ENCODE results near the gene SPRY1.

SPRY1 gene

DNA sequence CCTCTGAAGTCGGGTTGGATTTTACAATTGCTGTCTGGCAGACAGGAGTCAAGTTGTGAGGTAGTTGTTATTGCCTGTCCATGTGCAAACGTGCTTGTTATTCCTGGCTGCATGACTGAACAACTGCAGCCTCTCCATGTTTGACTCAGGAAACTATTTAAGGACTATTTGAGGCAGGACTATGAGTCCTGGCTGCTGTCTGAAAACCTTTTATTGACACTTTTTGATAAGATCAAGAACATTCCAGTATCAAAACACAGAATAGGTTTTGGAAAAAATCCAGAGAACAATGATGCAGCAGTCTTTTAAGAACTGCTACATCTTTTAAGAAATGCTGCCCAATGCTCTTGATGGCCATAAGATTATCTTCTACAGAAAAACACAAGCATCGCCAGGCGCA lies 10.0 kb upstream of the SPRY1 start:
- no peaks in the 10 kb centered on the region for H3K36me3 Mint-ChIP-seq (ENCODE audit: insufficient read depth)
- no peak overlapping the region for H3K4me3 Mint-ChIP-seq
- H3K27ac Mint-ChIP-seq (ENCODE audit: low read depth) = no peak overlapping the region
- ATAC-seq (replicated peaks; ENCODE audit: extremely low read depth, poor library complexity, severe bottlenecking) (no peak), DNase-seq (ENCODE audit: low spot score in 2 of 2) (no peak)
- no peaks in the 10 kb centered on the region for H3K4me1 Mint-ChIP-seq
- peaks cover 39% of the 10 kb centered on the region for H3K27me3 Mint-ChIP-seq
- H3K9me3 Mint-ChIP-seq = no peaks in the 10 kb centered on the region

DNA sequence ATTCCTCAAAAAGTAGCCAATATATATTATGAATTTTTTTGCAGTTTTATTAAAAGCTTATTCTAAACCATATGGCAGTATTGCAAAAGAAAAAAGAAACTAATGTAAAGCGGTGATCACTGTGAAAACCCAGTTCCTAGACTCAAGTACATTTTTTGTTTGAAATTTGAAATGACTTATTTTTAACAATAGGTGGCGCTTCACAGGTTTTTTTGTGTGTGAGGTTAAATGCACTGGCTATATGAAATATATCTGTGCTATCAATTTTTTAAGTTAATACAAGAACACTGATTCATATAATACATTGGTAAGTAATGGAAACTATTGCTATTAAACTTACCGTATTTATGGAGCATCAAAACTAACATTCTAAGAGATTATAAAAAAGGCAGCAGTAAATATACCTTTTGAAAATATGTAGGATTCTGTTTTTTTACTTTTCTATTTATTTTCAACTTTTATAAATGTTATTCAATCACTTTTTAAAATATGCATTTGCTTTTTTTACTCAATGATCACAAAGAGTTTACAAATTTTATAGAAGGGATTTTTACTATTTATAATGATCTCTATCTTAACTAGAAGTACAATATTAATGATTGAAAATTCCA lies 5.6 kb upstream of the SPRY1 start:
- no peak for DNase-seq (ENCODE audit: low spot score in 2 of 2)
- Mint-ChIP-seq H3K27ac (ENCODE audit: low read depth) (no peak overlapping the region), H3K4me3 (no peak overlapping the region), H3K9me3 (no peaks in the 10 kb centered on the region), H3K36me3 (ENCODE audit: insufficient read depth) (no peaks in the 10 kb centered on the region), H3K4me1 (no peaks in the 10 kb centered on the region), H3K27me3 (peaks cover 20% of the 10 kb centered on the region)
- ATAC-seq (replicated peaks; ENCODE audit: extremely low read depth, poor library complexity, severe bottlenecking) = no peak

- Mint-ChIP-seq H3K27me3 (peaks cover 28% of the 10 kb centered on the region), H3K4me1 (peaks cover 15% of the 10 kb centered on the region), H3K9me3 (no peaks in the 10 kb centered on the region), H3K4me3 (no peak overlapping the region), H3K27ac (ENCODE audit: low read depth) (no peak overlapping the region), H3K36me3 (ENCODE audit: insufficient read depth) (peaks cover 5% of the 10 kb centered on the region)
- ATAC-seq (replicated peaks; ENCODE audit: extremely low read depth, poor library complexity, severe bottlenecking) (no peak), DNase-seq (ENCODE audit: low spot score in 2 of 2) (no peak)
Measured at GRCh38 chr4:123393721-123394120, 2.9 kb upstream of the SPRY1 start.

DNA sequence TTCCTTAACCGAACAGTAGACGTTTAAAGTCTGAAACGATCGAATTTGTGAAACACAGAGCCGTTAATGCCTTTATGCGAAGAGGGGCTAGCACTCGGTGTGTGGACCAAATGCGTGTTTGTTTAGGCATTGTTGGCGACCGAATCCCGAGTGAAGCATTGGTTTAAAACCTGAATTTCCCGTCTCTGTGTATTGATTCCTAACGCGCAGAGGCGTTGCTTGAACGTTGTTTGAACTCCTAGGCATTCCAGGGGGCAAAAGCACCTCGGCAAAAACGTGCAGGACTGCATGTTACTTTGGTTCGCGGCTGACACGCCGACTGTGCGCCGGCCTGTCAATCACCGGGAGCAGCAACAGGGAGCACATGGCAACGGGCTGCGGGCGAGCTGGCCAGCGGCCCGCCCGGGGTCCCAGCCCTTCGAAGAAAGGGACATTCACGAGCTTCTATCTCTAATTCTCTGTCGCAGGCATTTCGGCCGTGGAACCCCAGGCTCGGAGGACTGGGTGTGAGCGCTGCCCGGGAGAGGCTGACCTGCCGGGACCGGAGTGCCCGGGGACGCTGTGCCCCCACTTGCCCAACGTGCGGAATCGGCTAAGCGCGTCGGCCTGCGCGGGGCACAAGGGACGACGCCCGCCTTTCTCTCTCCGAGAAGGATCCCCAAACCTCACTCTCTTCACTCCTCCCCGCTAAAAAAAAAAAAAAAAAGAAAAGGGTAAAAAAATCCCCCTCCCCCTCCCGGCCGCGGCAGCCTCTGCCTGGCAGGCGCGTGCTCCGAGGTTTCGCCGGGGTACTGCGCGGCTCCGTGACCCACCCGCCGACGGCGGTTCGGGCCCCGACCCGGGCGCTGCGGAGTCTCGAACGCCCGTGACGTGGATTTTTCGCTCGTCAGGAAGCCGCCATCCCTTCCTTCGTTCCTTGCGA lies 810 bp downstream of the SPRY1 start:
- Mint-ChIP-seq H3K36me3 (ENCODE audit: insufficient read depth) (peaks cover 7% of the 10 kb centered on the region), H3K9me3 (no peaks in the 10 kb centered on the region), H3K27me3 (peaks cover 47% of the 10 kb centered on the region), H3K4me3 (peak overlapping the region; percentile 73), H3K27ac (ENCODE audit: low read depth) (no peak overlapping the region), H3K4me1 (peaks cover 28% of the 10 kb centered on the region)
- no peak for DNase-seq (ENCODE audit: low spot score in 2 of 2)
- peak; percentile 22 for ATAC-seq (replicated peaks; ENCODE audit: extremely low read depth, poor library complexity, severe bottlenecking)

DNA sequence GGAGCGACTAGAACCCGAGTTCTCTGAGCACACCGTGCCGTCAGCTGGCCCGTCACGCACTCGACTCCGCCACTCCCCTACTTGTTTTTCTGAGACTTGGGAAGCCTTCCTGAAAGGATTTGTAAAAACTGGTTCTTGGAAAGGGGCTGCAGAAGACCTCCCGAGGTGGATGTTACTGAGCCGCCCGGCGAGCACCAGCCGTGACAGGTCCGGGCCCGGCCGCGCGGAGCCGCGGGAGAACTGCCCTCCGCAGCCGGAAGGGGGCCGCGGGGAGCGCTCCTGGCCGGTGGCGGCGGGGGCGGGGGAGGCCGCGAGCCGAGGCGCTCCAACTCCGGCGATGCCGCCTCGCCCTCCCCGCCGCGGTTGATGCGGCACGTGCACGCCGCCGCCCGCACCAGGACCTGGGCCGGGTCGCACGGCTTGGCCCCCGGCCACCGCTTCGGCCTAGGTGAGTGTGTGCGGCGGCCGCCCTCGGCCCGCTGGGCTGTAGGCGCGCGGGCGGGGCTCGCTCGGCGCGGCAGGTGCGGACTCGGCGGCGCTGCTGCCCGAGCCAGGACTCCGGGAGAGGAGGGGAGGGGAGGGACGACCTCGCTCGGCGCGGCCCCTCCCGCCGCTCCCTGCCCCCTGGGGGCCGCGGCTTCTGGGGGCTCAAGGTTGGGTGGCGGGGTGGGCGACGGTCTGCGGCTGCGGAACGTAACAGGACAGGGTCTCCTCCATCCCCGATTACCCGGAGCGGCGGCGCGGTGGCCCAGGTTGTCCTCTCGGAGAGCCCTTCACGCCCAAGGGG lies 1.7 kb downstream of the SPRY1 start:
- Mint-ChIP-seq H3K27ac (ENCODE audit: low read depth) (peak overlapping the region; percentile 35), H3K4me1 (peaks cover 28% of the 10 kb centered on the region), H3K27me3 (peaks cover 55% of the 10 kb centered on the region), H3K36me3 (ENCODE audit: insufficient read depth) (peaks cover 8% of the 10 kb centered on the region), H3K4me3 (peak overlapping the region; percentile 75), H3K9me3 (no peaks in the 10 kb centered on the region)
- ATAC-seq (replicated peaks; ENCODE audit: extremely low read depth, poor library complexity, severe bottlenecking) (peak; percentile 52), DNase-seq (ENCODE audit: low spot score in 2 of 2) (peak; percentile 34 to 47)

- ATAC-seq (replicated peaks; ENCODE audit: extremely low read depth, poor library complexity, severe bottlenecking) (peak; percentile 50), DNase-seq (ENCODE audit: low spot score in 2 of 2) (peak; percentile 21 to 29)
- H3K4me1 Mint-ChIP-seq = peaks cover 28% of the 10 kb centered on the region
- H3K27me3 Mint-ChIP-seq = peaks cover 63% of the 10 kb centered on the region
- H3K36me3 Mint-ChIP-seq (ENCODE audit: insufficient read depth) = peaks cover 8% of the 10 kb centered on the region
- peak overlapping the region; percentile 35 for H3K27ac Mint-ChIP-seq (ENCODE audit: low read depth)
- peak overlapping the region; percentile 75 for H3K4me3 Mint-ChIP-seq
- no peaks in the 10 kb centered on the region for H3K9me3 Mint-ChIP-seq
Measured at GRCh38 chr4:123398853-123399626, 2.4 kb downstream of the SPRY1 start.

DNA sequence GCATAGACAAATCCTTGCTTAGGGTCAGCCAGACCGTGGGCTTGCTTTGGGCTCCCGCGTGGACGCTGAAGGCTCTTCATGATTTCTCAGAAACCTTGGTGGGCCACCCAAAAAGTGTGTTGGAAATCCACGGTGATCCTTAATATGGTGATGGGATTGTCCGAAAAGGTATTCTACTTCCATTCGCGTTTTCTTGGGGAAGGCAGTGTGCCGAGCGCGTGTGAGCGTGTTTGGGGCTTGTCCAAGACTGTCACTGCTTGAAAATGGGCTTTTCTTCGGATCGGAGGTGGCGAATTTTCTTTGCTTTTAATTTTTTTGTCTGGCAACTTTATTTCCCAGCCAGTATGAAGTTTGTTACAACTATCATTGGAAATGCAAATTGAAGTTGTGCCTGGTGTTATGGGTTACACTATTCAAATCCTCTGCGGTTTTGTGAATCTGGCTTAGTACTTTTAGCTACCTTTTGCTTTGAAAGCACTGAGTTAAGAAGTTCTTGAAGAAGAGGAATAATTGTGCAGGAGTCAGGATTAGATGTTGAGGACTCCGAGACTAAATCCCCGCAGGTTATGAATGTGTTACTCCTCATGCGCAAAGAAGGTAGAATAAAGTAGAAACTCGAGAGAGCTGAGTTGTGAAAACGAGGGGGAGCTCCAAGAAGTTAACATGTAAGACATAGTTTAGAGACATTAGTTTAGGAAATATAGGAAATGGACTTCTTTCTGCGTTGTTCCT lies 3.2 kb downstream of the SPRY1 start:
- no peak for DNase-seq (ENCODE audit: low spot score in 2 of 2)
- ATAC-seq (replicated peaks; ENCODE audit: extremely low read depth, poor library complexity, severe bottlenecking) = no peak
- Mint-ChIP-seq H3K9me3 (no peaks in the 10 kb centered on the region), H3K36me3 (ENCODE audit: insufficient read depth) (peaks cover 8% of the 10 kb centered on the region), H3K27ac (ENCODE audit: low read depth) (peak overlapping the region; percentile 35), H3K27me3 (peaks cover 64% of the 10 kb centered on the region), H3K4me3 (peak overlapping the region; percentile 75), H3K4me1 (peaks cover 28% of the 10 kb centered on the region)

DNA sequence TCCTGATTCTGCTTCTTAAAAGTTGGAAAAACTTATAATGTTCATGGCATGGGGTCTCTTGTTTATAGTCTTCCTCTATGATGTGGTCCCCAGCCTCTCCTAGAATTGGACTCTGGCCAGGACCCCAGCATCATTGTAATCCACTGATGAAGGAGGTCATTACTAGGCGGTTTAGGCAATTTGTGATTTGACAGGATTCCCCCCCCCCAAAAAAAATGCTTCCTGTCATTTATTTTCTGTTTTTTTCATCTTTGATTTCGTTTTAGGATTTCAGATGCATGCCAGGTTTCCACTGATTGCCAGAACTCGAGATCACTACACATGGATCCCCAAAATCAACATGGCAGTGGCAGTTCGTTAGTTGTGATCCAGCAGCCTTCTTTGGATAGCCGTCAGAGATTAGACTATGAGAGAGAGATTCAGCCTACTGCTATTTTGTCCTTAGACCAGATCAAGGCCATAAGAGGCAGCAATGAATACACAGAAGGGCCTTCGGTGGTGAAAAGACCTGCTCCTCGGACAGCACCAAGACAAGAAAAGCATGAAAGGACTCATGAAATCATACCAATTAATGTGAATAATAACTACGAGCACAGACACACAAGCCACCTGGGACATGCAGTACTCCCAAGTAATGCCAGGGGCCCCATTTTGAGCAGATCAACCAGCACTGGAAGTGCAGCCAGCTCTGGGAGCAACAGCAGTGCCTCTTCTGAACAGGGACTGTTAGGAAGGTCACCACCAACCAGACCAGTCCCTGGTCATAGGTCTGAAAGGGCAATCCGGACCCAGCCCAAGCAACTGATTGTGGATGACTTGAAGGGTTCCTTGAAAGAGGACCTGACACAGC lies 4.9 kb downstream of the SPRY1 start:
- Mint-ChIP-seq H3K4me3 (no peak overlapping the region), H3K4me1 (peaks cover 25% of the 10 kb centered on the region), H3K27me3 (peaks cover 58% of the 10 kb centered on the region), H3K27ac (ENCODE audit: low read depth) (no peak overlapping the region), H3K9me3 (no peaks in the 10 kb centered on the region), H3K36me3 (ENCODE audit: insufficient read depth) (peaks cover 7% of the 10 kb centered on the region)
- ATAC-seq (replicated peaks; ENCODE audit: extremely low read depth, poor library complexity, severe bottlenecking) = no peak
- no peak for DNase-seq (ENCODE audit: low spot score in 2 of 2)

DNA sequence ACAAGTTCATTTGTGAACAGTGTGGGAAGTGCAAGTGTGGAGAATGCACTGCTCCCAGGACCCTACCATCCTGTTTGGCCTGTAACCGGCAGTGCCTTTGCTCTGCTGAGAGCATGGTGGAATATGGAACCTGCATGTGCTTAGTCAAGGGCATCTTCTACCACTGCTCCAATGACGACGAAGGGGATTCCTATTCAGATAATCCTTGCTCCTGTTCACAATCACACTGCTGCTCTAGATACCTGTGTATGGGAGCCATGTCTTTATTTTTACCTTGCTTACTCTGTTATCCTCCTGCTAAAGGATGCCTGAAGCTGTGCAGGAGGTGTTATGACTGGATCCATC lies 5.5 kb downstream of the SPRY1 start:
- Mint-ChIP-seq H3K36me3 (ENCODE audit: insufficient read depth) (peaks cover 6% of the 10 kb centered on the region), H3K4me1 (peaks cover 20% of the 10 kb centered on the region)
- ATAC-seq (replicated peaks; ENCODE audit: extremely low read depth, poor library complexity, severe bottlenecking) = no peak

GRCh38 chr4:123403080-123403604 lies 6.5 kb downstream of the SPRY1 start:
- ATAC-seq (replicated peaks; ENCODE audit: extremely low read depth, poor library complexity, severe bottlenecking) (no peak), DNase-seq (ENCODE audit: low spot score in 2 of 2) (no peak)
- H3K27me3 Mint-ChIP-seq = peaks cover 48% of the 10 kb centered on the region
- H3K27ac Mint-ChIP-seq (ENCODE audit: low read depth) = no peak overlapping the region
- H3K36me3 Mint-ChIP-seq (ENCODE audit: insufficient read depth) = peaks cover 4% of the 10 kb centered on the region
- no peaks in the 10 kb centered on the region for H3K9me3 Mint-ChIP-seq
- no peak overlapping the region for H3K4me3 Mint-ChIP-seq
- peaks cover 13% of the 10 kb centered on the region for H3K4me1 Mint-ChIP-seq

More for the DNA sequence above, 5.5 kb downstream of the SPRY1 start:
- H3K27ac Mint-ChIP-seq (ENCODE audit: low read depth) = no peak overlapping the region
- H3K4me3 Mint-ChIP-seq = no peak overlapping the region
- DNase-seq (ENCODE audit: low spot score in 2 of 2) = no peak
- H3K9me3 Mint-ChIP-seq = no peaks in the 10 kb centered on the region
- peaks cover 52% of the 10 kb centered on the region for H3K27me3 Mint-ChIP-seq

DNA sequence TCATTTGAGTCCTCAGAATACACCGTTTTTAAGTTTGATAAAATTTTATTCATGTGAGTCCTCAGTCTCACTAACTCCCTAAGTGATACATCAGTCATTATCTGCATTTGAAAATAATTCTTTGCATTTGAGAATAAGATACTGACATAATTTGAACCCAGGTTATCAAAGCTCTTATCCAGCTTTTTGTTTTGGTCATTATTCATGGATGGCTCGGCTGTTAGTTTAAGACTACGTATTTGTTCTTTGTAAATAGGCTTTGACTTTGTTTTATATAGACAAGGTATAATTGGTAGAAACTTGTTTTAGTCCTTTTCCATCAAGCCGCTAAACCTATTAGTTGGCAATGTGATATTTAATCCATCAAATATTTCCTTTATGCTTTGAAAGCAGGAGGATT lies 7.9 kb downstream of the SPRY1 start:
- H3K27ac Mint-ChIP-seq (ENCODE audit: low read depth) = no peak overlapping the region
- no peaks in the 10 kb centered on the region for H3K9me3 Mint-ChIP-seq
- ATAC-seq (replicated peaks; ENCODE audit: extremely low read depth, poor library complexity, severe bottlenecking) = no peak
- H3K4me3 Mint-ChIP-seq = no peak overlapping the region
- no peak for DNase-seq (ENCODE audit: low spot score in 2 of 2)
- peaks cover 4% of the 10 kb centered on the region for H3K36me3 Mint-ChIP-seq (ENCODE audit: insufficient read depth)
- peaks cover 42% of the 10 kb centered on the region for H3K27me3 Mint-ChIP-seq
- peaks cover 6% of the 10 kb centered on the region for H3K4me1 Mint-ChIP-seq
